PFSK-1 (cell line): ENCODE data around the gene SCAP.

Source experiments
- POLR2AphosphoS5 ChIP-seq: IDR thresholded peaks from 2 replicates; pipeline ENCODE4 v1.6.1; 2012; ENCODE audit warnings: low read depth, mild to moderate bottlenecking, control low read depth, low read length, moderate library complexity
- REST ChIP-seq, 2 experiments: IDR thresholded peaks; 2 replicates each; pipeline versions ENCODE4 v1.6.1 to v1.8.0; 2011 to 2012; ENCODE audit warnings: low read depth in 2 of 2, low read length in 2 of 2, control low read depth in 1 of 2, inconsistent platforms in 1 of 2, mild to moderate bottlenecking in 1 of 2, moderate library complexity in 1 of 2; ENCODE audit not compliant: insufficient read depth in 1 of 2

DNA sequence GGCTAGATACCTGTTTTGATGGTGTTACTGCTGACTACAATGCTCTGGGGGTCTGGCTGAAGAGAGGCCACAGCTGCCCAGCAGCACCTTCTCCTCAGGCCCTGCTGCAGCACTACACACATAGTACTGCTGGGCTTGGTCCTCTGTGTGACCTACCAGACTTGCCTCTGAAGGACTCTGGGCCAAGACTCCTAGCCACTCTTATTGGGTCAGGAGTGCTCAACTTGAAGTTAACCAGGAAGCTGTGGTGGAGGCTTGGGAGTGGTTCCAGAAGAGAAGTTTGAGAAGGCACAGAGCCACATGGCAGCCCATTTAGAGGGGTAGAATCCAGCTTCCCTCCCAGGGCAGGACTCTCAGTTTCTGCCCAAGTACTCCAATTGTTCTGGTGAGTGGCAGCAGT is 21.2 kb upstream of the SCAP start:
- TF ChIP-seq POLR2AphosphoS5 = no peak
- no peak for TF ChIP-seq REST (IDR thresholded peaks at IDR 0.05; ENCODE audit: insufficient read depth in 1 of 2, low read depth in 2 of 2, low read length in 2 of 2)
